Activated T-cell treated with anti-CD3 and anti-CD28 coated beads, Interleukin-2, amount 50 U/mL, for 48 hours (primary cell): ENCODE results near the gene CEP164.
"Not testable (repeated sequence)": the region's sequence is repeated elsewhere in the genome, so short reads cannot be mapped to it uniquely, and the experiment has no call there.

Experiments used
- DNase-seq, 2 experiments: peaks; one replicate each; pipeline ENCODE4 v3.0.0-alpha.2; 2020

CEP164 gene

GRCh38 chr11:117309310-117309709, 18.3 kb upstream of the CEP164 start:
- DNase-seq = no peak

- DNase-seq = no peak
Observed at GRCh38 chr11:117313091-117313490, 14.6 kb upstream of the CEP164 start.

- DNase-seq = no peak
Observed at GRCh38 chr11:117313828-117314768, 13.6 kb upstream of the CEP164 start.

- no peak for DNase-seq
Observed at GRCh38 chr11:117314840-117315239, 12.8 kb upstream of the CEP164 start.

GRCh38 chr11:117315285-117316196, 12.1 kb upstream of the CEP164 start:
- peak; percentile 27 to 49 for DNase-seq

GRCh38 chr11:117316197-117316961, 11.3 kb upstream of the CEP164 start, which contains the start of gene BACE1:
TSS of gene BACE1 (minus strand) at chr11:117316256. CDS start at chr11:117315795, 461 bp downstream.
- peak in 1 of 2 experiments; percentile 29 for DNase-seq

- DNase-seq = no peak
Observed at GRCh38 chr11:117318738-117319137, 8.9 kb upstream of the CEP164 start.

GRCh38 chr11:117319214-117319840, 8.3 kb upstream of the CEP164 start:
- DNase-seq = no peak

- not testable (repeated sequence) for DNase-seq
Observed at GRCh38 chr11:117327255-117327566, 443 bp upstream of the CEP164 start.

GRCh38 chr11:117328375-117329010, 839 bp downstream of the CEP164 start:
- DNase-seq = no peak

- DNase-seq = no peak
Observed at GRCh38 chr11:117332843-117333242, 5.2 kb downstream of the CEP164 start.

GRCh38 chr11:117333917-117334316, 6.3 kb downstream of the CEP164 start:
- DNase-seq = no peak

GRCh38 chr11:117334896-117335295, 7.2 kb downstream of the CEP164 start:
- no peak for DNase-seq

- DNase-seq = no peak
Observed at GRCh38 chr11:117335399-117335798, 7.7 kb downstream of the CEP164 start.

GRCh38 chr11:117337076-117337475, 9.4 kb downstream of the CEP164 start:
- DNase-seq = no peak

- DNase-seq = no peak
Observed at GRCh38 chr11:117345039-117345438, 17.4 kb downstream of the CEP164 start.

GRCh38 chr11:117354550-117354949, 26.9 kb downstream of the CEP164 start:
- DNase-seq = no peak

GRCh38 chr11:117356126-117356890, 28.7 kb downstream of the CEP164 start:
- DNase-seq = no peak

- DNase-seq = no peak
Observed at GRCh38 chr11:117361432-117361831, 33.8 kb downstream of the CEP164 start.

- no peak for DNase-seq
Observed at GRCh38 chr11:117366248-117366647, 38.6 kb downstream of the CEP164 start.

GRCh38 chr11:117366875-117367274, 39.2 kb downstream of the CEP164 start:
- DNase-seq = no peak
